Fibroblast of the aortic adventitia (primary cell): ENCODE results near the gene CFAP161. TPM values are rescaled to one million over a fixed set of nuclear protein-coding genes. Genes with fewer than 3 reads are reported as not detected.
A peak's percentile ranks its signal among the peaks of the same experiment; 100 is the strongest.
"Not testable (repeated sequence)": the region's sequence is repeated elsewhere in the genome, so short reads cannot be mapped to it uniquely, and the experiment has no call there.

Experiments
- DNase-seq: peaks from one replicate; pipeline ENCODE4 v3.0.0-alpha.2; 2010; ENCODE audit warnings: low read depth
- H3K4me3 ChIP-seq: 2 replicates; pipeline ENCODE4 v1.5.1; 2011; ENCODE audit warnings: low read depth, mild to moderate bottlenecking, control low read depth, low read length, moderate library complexity
- total RNA-seq: library from RNA; depleted of rRNA; stranded (reverse); fragments of >200 nt; gene quantifications from 2 replicates; pipeline ENCODE4 v1.2.3, GENCODE V29; 2012; ENCODE audit warnings: low replicate concordance
- TF ChIP-seq, protein P1 (sequence below): IDR thresholded peaks from 2 replicates; pipeline ENCODE4 v1.5.1; 2011; ENCODE audit warnings: mild to moderate bottlenecking, low read length, control low read depth, inconsistent platforms; ENCODE audit not compliant: insufficient read depth

Gene CFAP161
- total RNA-seq, 1 donor, result not detected

DNA sequence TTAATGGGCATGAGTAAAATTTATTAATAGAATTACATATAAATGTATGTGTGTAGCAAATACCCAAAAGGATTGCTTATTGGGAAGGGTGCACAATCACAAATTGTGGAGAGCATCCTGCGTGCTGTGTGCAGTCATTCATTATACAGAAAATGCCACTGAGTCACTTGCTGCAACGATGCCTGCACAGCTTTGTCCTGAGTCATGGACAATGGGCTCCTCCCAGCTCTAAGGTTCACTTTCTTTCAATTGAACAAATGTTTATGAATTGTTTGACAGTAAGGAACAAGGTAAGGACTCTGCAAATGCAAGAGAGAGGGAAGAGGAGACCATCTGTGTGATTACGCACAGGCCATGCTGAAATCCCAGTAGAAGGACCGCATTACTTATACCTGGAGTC lies 18.7 kb downstream of the CFAP161 start:
- no peak overlapping the region for H3K4me3 ChIP-seq
- no peak for DNase-seq
- TF ChIP-seq, protein P1, sequence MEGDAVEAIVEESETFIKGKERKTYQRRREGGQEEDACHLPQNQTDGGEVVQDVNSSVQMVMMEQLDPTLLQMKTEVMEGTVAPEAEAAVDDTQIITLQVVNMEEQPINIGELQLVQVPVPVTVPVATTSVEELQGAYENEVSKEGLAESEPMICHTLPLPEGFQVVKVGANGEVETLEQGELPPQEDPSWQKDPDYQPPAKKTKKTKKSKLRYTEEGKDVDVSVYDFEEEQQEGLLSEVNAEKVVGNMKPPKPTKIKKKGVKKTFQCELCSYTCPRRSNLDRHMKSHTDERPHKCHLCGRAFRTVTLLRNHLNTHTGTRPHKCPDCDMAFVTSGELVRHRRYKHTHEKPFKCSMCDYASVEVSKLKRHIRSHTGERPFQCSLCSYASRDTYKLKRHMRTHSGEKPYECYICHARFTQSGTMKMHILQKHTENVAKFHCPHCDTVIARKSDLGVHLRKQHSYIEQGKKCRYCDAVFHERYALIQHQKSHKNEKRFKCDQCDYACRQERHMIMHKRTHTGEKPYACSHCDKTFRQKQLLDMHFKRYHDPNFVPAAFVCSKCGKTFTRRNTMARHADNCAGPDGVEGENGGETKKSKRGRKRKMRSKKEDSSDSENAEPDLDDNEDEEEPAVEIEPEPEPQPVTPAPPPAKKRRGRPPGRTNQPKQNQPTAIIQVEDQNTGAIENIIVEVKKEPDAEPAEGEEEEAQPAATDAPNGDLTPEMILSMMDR, result no peak

DNA sequence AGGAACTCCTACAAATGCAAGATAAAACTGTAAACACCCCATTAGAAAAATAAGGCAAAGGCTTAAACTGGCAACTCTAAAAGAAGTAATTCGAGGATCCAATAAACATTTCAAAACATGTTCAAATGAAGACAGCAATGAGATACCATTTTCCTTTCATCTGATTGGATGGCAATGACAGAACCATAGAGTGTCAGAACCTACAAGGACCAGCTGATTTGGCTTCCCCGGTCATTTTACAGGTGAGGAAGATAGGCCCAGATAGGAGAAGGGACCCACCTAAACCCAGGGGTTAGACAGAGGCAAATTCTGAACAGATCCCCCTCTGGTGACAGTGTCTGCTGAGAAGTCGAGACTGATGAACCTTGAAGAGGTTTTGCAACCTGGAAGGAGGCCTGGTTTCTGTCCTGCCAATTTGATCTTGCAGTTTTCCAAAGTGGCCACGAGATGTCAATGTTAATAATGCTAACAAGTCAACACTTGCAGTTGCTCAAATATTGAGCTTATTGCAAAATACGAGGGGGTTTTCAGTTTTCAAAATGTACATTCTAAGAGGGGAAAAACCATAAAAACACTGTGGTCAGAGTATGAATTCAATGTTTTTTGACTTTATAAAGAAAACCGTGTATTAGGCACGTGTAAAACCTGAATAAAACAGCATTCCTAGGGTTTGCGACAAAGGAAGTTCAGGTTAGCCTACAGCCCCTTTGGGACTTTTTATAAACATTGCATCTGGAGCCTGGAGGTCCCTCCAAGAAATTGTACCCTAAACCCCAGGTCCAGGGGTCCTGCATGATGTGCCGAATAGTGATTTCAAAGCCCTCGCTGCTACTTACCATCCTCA lies 21.5 kb downstream of the CFAP161 start:
- no peak overlapping the region for H3K4me3 ChIP-seq
- TF ChIP-seq, protein P1, result peak; percentile 72
- peak; percentile 85 for DNase-seq

DNA sequence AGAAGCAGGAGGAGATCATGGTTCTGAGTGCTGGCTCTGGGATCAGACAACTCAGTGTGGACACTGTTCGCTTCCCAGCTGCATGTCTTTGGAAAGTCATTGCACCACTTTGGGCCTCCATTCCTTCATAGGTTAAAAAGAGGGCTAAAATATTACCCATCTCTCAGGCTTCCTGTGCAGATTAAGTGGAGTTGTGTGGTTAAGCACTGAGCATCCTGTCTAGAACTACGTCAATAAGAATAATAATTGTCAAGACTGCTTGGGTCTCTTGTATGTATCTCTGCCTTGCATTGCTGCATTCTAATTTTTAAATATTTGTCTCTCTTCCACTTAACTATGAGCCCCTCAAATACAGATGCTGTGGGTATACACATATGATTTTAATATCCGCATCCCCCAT lies 22.3 kb downstream of the CFAP161 start:
- H3K4me3 ChIP-seq, result no peak overlapping the region
- TF ChIP-seq, protein P1, result no peak
- no peak for DNase-seq

DNA sequence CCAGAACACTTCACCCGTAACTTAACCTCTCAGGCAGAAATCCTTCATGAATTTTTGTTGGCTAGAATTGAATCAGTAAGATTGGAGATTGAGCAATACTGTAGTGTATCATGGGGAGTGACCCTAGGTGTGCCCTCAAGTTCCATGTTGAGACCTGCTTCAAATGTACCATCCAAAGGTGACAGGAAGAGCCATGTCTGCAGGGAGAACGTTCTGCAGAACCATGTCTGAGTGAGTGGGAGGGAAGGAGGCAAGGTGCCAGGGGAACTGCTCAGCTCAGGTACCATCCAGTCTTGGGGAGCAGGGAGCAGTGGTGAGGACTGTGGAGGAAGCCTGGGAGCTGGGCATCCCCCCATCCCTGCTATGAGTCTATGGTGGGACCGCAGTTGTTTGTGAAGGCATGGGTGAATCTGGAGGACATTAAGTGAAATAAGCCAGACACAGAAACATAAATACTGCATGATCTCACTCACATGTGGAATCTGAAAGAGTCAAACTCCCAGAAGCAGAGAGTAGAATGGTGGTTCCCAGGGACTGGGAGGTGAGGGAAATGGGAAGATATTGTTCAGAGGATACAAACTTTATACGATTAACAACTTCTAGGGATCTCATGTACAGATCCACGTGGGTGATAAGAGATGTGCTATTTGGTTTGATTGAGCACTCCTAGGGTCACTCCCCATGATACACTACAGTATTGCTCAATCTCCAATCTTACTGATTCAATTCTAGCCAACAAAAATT lies 23.3 kb downstream of the CFAP161 start:
- DNase-seq, result peak; percentile 66
- TF ChIP-seq, protein P1, result no peak
- no peak overlapping the region for H3K4me3 ChIP-seq

DNA sequence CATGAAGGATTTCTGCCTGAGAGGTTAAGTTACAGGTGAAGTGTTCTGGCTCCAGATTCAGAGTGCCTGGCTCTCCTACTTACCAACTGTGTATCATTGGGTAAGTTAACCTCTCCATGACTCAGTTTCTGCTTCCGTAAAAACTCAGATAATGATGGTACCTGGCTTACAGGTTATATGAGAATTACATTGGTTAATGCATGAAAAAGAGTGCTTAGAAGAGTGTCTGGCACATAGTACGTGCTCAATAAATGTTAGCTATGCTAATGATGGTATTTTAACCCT lies 23.8 kb downstream of the CFAP161 start:
- DNase-seq, result no peak
- H3K4me3 ChIP-seq, result no peak overlapping the region
- TF ChIP-seq, protein P1, result no peak

DNA sequence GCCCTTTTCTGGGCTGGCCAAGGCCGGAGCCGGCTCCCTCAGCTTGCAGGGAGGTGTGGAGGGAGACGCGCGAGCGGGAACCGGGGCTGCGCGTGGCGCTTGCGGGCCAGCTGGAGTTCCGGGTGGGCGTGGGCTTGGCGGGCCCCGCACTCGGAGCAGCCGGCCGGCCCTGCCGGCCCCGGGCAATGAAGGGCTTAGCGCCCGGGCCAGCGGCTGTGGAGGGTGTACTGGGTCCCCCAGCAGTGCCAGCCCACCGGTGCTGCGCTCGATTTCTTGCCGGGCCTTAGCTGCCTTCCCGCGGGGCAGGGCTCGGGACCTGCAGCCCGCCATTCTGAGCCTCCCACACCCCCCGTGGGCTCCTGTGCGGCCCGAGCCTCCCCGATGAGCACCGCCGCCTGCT lies 24.5 kb downstream of the CFAP161 start:
- not testable (repeated sequence) for H3K4me3 ChIP-seq

DNA sequence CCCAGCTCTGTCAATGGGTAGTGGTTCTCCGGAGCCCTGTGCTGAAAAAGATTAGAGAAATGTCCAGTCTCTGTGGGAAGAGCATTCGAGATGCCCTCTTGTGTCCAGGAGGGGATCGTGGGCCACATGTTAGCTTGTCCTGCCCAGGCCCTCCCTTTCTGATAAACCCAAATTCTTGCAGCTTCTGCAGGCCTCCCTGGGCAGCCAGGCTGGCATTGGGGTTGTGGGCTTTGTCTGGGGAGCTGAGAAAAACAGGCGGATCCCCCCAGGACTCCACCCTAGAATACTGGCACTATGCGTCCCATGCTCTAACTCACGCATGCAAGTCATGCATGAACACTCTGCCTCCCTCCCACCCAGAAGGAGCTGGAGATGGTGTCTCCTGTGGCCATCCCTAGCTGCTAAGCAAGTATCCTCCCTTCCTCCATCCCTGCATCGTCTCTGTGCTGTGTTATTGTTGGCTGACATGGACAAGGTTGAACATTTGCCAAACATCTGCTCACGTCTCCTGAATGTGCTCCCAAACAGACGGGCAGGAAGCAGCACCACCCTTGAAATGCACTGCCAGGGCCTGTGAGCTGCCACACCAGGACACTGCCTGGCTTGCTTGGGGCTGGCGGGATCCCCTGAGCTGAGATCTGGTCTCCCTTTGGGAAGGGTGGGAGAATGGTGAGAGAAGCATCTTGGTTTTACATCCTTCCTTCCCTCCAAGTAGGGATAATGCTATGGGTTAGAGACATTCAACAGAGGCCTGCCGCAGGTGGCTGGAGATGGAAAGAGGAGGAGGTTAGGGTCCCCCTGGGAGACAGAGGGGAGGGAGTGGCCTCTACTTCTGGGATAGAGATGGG lies 26.5 kb downstream of the CFAP161 start:
- no peak overlapping the region for H3K4me3 ChIP-seq
- TF ChIP-seq, protein P1, result no peak

More for the DNA sequence above, 24.5 kb downstream of the CFAP161 start:
- not testable (repeated sequence) for DNase-seq

More for the DNA sequence above, 26.5 kb downstream of the CFAP161 start:
- peak; percentile 96 for DNase-seq
